Measurements from ENCODE around the gene CFHR2. TPM values are rescaled to one million over a fixed set of nuclear protein-coding genes. Genes with fewer than 3 reads are reported as not detected.
"Not testable (repeated sequence)": the region's sequence is repeated elsewhere in the genome, so short reads cannot be mapped to it uniquely, and the experiment has no call there.

CFHR2 gene
- total RNA-seq, 1 experiment from 2014 or later = not detected

- ChIA-PET CTCF (no interaction called here), POLR2A (no interaction called here)
- DNase-seq (ENCODE audit: low spot score) (no peak), ATAC-seq (peak; percentile 88)
- no peak overlapping the region for H3K27ac Mint-ChIP-seq
- TF ChIP-seq TEAD1 (CRISPR knock-in tag; IDR thresholded peaks at IDR 0.05) (no peak), ZBTB21 (CRISPR knock-in tag; IDR thresholded peaks at IDR 0.05; ENCODE audit: borderline replicate concordance) (no peak), IRF2 (CRISPR knock-in tag; IDR thresholded peaks at IDR 0.05; ENCODE audit: borderline replicate concordance, low read depth) (no peak), USF2 (CRISPR knock-in tag; IDR thresholded peaks at IDR 0.05) (no peak), FOXJ3 (CRISPR knock-in tag; IDR thresholded peaks at IDR 0.05; ENCODE audit: borderline replicate concordance) (no peak), ATF1 (CRISPR knock-in tag; IDR thresholded peaks at IDR 0.05) (no peak), ERG (CRISPR knock-in tag; IDR thresholded peaks at IDR 0.05) (no peak), ETV6 (CRISPR knock-in tag; IDR thresholded peaks at IDR 0.05) (no peak), NFYB (CRISPR knock-in tag; conservative IDR thresholded peaks at IDR 0.05; ENCODE audit: low read depth) (no peak), NR2C2 (CRISPR knock-in tag; IDR thresholded peaks at IDR 0.05) (no peak), ZNF512 (CRISPR knock-in tag; IDR thresholded peaks at IDR 0.05; ENCODE audit: borderline replicate concordance) (no peak), ZNF281 (CRISPR knock-in tag; IDR thresholded peaks at IDR 0.05) (no peak), ZSCAN18 (CRISPR knock-in tag; IDR thresholded peaks at IDR 0.05) (no peak), ZMAT4 (CRISPR knock-in tag; IDR thresholded peaks at IDR 0.05) (no peak), ATF3 (CRISPR knock-in tag; conservative IDR thresholded peaks at IDR 0.05) (no peak), RELA (CRISPR knock-in tag; IDR thresholded peaks at IDR 0.05; ENCODE audit: borderline replicate concordance) (no peak)
- no peak overlapping the region for H3K4me3 Mint-ChIP-seq
- peaks cover 4% of the 10 kb centered on the region for H3K9me3 Mint-ChIP-seq
- H3K4me1 Mint-ChIP-seq = peaks cover 26% of the 10 kb centered on the region
- H3K27me3 Mint-ChIP-seq (ENCODE audit: low read depth) = no peaks in the 10 kb centered on the region
- H3K36me3 Mint-ChIP-seq = no peaks in the 10 kb centered on the region
Observed at GRCh38 chr1:196910215-196910614, 33.3 kb upstream of the CFHR2 start.

- Mint-ChIP-seq H3K4me3 (peak overlapping the region; percentile 8; the same call in 1 of the 2 replicates), H3K4me1 (peaks cover 22% of the 10 kb centered on the region)
- CTCF ChIA-PET; DNase-seq (ENCODE audit: low spot score); H3K27me3 Mint-ChIP-seq (ENCODE audit: low read depth); H3K9me3 Mint-ChIP-seq; H3K27ac Mint-ChIP-seq; H3K36me3 Mint-ChIP-seq; POLR2A ChIA-PET: not testable (repeated sequence)
- ATAC-seq = peak; percentile 78
Observed at GRCh38 chr1:196912283-196912682, 31.3 kb upstream of the CFHR2 start.

GRCh38 chr1:196926839-196927238, 16.7 kb upstream of the CFHR2 start:
- DNase-seq (ENCODE audit: low spot score); H3K27me3 Mint-ChIP-seq (ENCODE audit: low read depth); POLR2A ChIA-PET; H3K36me3 Mint-ChIP-seq; H3K4me1 Mint-ChIP-seq; CTCF ChIA-PET; ATAC-seq; H3K4me3 Mint-ChIP-seq; H3K27ac Mint-ChIP-seq: not testable (repeated sequence)
- peaks cover 19% of the 10 kb centered on the region for H3K9me3 Mint-ChIP-seq

- CTCF ChIA-PET = interaction anchor here (1.2 kb wide), 1 partner anchor 209 kb away, joined by 4 read pairs; no protein-coding TSS in a partner anchor
Observed at GRCh38 chr1:196932853-196933252, 10.7 kb upstream of the CFHR2 start.

More at GRCh38 chr1:196932853-196933252, 10.7 kb upstream of the CFHR2 start:
- DNase-seq (ENCODE audit: low spot score); POLR2A ChIA-PET; ATAC-seq; H3K4me1 Mint-ChIP-seq; H3K9me3 Mint-ChIP-seq; H3K27ac Mint-ChIP-seq; H3K27me3 Mint-ChIP-seq (ENCODE audit: low read depth); H3K36me3 Mint-ChIP-seq; H3K4me3 Mint-ChIP-seq: not testable (repeated sequence)
